Prostate gland (tissue), 2 donors: ENCODE data around the gene ATG7.

Experiments used
- CTCF ChIP-seq, 4 experiments: fragments of 200-600 bp in 2 of 4; fragments of 450-650 bp in 2 of 4; sonication (generic) in 2 of 4; IDR thresholded peaks; 1 replicate in 3 of 4; 2 replicates in 1 of 4; pipeline ENCODE4 v1.5.1; 2016 to 2019; ENCODE audit warnings: antibody characterized with exemption in 4 of 4, mild to moderate bottlenecking in 2 of 4, moderate library complexity in 2 of 4
- POLR2A ChIP-seq: fragments of 450-650 bp; IDR thresholded peaks from one replicate; pipeline ENCODE4 v1.6.1; 2016; ENCODE audit warnings: antibody characterized with exemption, mild to moderate bottlenecking
- POLR2AphosphoS5 ChIP-seq: sonication (generic); formaldehyde crosslinking; IDR thresholded peaks from one replicate; pipeline ENCODE4 v1.6.1; 2017; ENCODE audit warnings: antibody characterized with exemption

- no peak for TF ChIP-seq CTCF (IDR thresholded peaks at IDR 0.05)
- TF ChIP-seq POLR2A: no peak
- no peak for TF ChIP-seq POLR2AphosphoS5
Measured at GRCh38 chr3:11463591-11463990, 191.4 kb downstream of the ATG7 start.
